Measurements from ENCODE around the gene DYNLRB1.

DNA sequence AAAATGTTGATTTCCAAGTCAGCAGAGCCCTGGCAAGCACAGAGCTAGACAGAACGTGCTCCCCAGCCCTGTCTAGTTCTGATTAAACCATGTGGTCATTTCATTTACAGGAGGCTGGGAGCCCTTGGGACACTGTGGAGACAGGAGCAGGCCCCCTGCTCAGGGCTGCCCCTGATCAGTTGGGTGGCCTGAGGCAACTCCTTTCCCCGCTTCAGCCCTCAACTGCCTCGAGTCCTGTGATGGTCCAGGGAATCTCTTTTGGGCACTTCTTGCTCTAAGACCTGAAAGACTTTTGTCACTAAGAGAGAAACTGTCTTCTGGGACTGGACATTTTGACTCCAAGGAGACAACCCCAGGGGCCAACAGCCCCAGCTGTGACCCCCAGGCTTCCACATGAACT lies 13.5 kb downstream of the DYNLRB1 start:
- TF ChIP-seq, protein P1, sequence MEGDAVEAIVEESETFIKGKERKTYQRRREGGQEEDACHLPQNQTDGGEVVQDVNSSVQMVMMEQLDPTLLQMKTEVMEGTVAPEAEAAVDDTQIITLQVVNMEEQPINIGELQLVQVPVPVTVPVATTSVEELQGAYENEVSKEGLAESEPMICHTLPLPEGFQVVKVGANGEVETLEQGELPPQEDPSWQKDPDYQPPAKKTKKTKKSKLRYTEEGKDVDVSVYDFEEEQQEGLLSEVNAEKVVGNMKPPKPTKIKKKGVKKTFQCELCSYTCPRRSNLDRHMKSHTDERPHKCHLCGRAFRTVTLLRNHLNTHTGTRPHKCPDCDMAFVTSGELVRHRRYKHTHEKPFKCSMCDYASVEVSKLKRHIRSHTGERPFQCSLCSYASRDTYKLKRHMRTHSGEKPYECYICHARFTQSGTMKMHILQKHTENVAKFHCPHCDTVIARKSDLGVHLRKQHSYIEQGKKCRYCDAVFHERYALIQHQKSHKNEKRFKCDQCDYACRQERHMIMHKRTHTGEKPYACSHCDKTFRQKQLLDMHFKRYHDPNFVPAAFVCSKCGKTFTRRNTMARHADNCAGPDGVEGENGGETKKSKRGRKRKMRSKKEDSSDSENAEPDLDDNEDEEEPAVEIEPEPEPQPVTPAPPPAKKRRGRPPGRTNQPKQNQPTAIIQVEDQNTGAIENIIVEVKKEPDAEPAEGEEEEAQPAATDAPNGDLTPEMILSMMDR (IDR thresholded peaks at IDR 0.05), result no peak
- TF ChIP-seq POLR2AphosphoS5 (IDR thresholded peaks at IDR 0.05), result no peak
